IPS-18c (cell line): ENCODE measurements around the gene LRP11.
"Not testable (repeated sequence)": the region's sequence is repeated elsewhere in the genome, so short reads cannot be mapped to it uniquely, and the experiment has no call there.

Source experiments
- H3K4me3 ChIP-seq: 2 replicates; pipeline ENCODE4 v1.7.0; 2013; ENCODE audit warnings: low read depth, mild to moderate bottlenecking, low read length, moderate library complexity; ENCODE audit not compliant: insufficient read depth
- H3K9me3 ChIP-seq: one replicate; pipeline ENCODE4 v1.6.1; 2013; ENCODE audit warnings: mild to moderate bottlenecking, low read length, moderate library complexity; ENCODE audit not compliant: control insufficient read depth, insufficient read depth

LRP11 gene, protein sequence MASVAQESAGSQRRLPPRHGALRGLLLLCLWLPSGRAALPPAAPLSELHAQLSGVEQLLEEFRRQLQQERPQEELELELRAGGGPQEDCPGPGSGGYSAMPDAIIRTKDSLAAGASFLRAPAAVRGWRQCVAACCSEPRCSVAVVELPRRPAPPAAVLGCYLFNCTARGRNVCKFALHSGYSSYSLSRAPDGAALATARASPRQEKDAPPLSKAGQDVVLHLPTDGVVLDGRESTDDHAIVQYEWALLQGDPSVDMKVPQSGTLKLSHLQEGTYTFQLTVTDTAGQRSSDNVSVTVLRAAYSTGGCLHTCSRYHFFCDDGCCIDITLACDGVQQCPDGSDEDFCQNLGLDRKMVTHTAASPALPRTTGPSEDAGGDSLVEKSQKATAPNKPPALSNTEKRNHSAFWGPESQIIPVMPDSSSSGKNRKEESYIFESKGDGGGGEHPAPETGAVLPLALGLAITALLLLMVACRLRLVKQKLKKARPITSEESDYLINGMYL

DNA sequence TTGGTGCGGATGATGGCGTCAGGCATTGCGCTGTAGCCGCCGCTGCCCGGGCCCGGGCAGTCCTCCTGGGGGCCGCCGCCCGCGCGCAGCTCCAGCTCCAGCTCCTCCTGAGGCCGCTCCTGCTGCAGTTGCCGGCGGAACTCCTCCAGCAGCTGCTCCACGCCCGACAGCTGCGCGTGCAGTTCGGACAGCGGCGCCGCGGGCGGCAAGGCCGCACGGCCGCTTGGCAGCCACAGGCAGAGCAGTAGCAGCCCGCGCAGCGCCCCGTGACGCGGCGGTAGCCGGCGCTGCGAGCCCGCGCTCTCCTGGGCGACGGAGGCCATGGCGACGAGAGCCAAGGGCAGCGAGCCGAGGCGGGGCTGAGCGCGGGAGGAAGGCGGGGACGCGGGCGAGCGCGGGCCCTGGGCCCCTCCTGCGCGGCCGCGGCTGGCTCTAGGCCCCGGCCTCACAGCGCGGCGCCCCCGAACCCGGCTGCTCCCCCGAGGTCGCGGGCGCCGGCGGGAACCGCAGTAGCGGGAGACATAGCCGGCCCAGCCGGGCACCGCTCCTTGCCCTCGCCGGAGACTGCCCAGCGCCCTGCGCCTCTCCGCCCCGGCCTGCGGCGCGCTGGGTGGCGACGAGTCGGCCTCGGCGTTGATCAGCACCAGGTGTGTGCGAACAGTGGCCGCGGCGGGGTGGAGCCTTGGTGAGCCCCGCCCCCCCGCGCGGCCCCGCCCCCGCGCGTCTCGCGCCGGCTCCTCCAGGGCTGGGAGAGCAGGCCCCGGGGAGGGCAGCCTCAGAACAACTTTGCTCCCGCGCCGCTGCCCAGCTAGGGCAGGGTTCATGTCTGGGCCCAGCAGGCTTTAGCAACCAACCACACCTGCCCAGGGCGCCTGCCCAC, at the start of gene LRP11:
TSS of gene LRP11 (minus strand) at position 662 of the 880 bp plus-strand sequence. CDS start at position 323, 339 bp downstream.
- no peaks in the 10 kb centered on the region for H3K9me3 ChIP-seq
- H3K4me3 ChIP-seq, result peak within 1 kb of the TSS; percentile 78

DNA sequence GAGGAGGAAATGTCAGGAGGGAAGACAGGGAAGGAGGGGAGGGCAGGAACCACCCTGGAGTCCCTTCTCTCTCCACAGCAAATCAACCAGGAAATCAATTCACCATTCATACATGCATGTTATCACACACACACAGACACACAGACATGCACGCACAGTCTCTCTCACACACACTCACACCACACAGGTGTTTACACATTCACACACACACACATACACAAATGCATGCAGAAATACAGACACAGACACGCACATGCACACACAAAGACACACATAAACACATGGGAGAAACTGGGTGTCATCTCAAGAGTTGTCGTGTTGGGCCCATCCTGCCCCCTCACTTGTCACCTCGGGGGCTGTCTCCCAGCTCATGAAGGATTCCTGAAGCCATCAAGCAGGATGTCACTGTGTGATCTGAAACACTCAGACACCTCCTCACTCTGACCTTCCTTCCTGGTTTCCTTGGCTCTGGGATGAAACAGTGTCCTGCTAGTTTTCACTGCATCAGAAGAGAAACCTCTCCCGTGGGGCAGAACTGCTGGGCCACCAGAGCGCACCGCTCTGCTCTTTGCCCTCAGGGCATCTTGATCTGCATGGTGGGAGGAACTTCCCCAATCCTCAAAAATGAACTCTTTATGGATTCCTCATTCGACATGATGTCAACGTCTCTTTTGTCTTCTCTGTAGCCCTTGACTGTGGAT, 49.5 kb upstream of the LRP11 start:
- no peak overlapping the region for H3K4me3 ChIP-seq
- peaks cover 2% of the 10 kb centered on the region for H3K9me3 ChIP-seq

DNA sequence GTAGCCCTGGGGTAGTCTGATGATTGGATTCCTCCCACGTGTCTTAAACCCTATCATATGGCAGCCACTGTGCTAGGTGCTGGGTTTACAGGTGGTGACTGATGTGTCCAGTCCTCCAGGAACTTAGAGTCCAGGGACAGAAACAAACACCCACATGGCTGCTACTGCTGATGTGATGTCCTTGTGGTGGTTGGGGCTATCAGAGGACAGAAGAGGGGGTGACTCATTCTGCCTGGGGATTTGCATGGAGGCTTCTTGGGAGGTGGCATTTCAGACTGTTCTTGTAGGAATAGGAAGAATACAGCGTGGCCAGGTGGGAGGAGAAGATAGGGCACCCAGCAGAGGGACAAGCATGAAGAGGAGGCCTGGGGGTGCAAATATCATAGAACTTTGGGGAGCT, 48.9 kb upstream of the LRP11 start:
- no peak overlapping the region for H3K4me3 ChIP-seq
- H3K9me3 ChIP-seq, result peaks cover 2% of the 10 kb centered on the region

DNA sequence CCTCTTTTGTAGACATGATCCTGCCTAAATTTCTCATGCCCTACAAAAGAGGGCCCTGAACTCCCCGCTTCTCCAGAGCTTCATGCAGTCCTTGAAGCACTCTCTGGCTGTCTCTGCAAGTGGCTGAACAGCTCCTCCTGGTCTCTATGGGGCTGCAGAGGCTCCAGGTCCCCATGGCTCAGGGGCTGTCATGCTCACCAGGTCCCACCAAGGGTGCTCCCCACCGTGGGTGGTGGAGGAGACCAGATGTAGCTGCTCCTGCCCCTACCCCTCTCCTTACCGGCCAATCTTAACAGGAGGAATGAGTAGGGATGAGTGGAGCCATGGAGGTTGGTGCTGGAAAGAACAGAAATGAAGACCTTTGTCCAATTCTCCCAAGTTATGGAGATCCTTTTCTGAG, 48.5 kb upstream of the LRP11 start:
- H3K9me3 ChIP-seq, H3K4me3 ChIP-seq: not testable (repeated sequence)

DNA sequence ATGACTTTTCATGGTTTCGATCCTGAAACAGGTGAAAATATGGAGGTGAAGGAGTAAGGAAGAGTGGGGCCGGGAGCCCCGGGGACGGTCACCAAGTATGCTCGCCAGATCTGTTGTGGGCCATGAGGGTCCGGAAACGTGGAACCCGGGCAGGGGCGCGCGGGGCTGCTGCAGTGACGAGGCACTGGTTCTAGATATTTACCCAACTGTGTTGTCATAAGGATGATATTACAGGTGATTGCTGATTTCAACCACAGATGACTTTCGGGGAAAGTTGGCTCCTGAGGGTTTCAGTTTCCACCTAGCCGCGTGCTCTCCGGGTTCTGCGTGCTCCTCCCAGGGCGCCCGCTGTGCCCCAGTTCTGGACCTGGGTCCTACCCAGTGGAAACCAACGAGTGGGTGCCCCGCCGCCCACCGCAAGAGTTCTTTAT, 46.6 kb upstream of the LRP11 start:
- H3K4me3 ChIP-seq, result no peak overlapping the region

DNA sequence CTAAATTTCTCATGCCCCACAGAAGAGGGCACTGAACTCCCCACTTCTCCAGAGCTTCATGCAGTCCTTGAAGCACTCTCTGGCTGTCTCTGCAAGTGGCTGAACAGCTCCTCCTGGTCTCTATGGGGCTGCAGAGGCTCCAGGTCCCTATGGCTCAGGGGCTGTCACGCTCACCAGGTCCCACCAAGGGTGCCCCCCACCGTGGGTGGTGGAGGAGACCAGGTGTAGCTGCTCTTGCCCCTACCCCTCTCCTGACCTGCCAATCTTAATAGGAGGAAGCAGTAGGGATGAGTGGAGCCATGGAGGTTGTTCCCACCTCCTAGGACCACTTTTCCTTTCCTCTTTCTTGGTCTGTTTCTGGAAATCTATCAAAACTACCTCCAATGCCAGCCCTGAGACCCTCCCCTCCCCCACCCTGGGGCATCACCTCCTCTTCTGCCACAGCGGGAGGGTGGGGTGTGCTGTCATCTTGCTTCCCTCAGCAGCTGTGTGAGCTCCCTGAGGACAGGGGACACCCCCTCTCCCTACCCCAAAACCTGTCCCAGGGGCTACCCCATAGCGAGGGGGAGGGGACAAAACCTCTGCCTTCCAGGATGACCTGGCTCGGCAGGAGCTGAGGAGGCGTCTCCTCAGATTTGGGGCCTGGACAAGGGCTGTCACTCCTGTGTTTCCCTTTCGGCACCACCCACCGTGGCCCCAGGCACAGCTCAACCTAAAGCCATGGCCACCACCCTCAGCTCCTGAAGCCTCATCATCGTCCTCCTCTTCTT, 45.7 kb upstream of the LRP11 start:
- peaks cover 5% of the 10 kb centered on the region for H3K9me3 ChIP-seq
- H3K4me3 ChIP-seq, result no peak overlapping the region

More for the DNA sequence above, 46.6 kb upstream of the LRP11 start:
- H3K9me3 ChIP-seq, result peaks cover 5% of the 10 kb centered on the region

DNA sequence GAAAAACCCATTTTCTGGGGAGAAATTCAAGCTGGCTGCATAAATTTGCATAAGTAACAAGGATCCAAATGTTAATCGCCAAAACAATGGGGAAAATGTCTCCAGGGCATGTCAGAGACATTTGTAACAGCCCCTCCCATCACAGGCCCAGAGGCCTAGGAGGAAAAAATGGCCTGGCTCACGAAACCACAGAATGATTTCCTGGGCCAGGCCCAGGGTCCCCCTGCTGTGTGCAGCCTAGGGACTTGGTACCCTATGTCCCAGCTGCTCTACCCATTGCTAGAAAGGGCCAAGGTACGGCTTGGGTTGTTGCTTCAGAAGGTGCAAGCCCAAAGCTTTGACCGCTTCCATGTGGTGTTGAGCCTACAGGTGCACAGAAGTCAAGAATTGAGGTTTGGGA, 44.3 kb upstream of the LRP11 start:
- H3K9me3 ChIP-seq, H3K4me3 ChIP-seq: not testable (repeated sequence)

DNA sequence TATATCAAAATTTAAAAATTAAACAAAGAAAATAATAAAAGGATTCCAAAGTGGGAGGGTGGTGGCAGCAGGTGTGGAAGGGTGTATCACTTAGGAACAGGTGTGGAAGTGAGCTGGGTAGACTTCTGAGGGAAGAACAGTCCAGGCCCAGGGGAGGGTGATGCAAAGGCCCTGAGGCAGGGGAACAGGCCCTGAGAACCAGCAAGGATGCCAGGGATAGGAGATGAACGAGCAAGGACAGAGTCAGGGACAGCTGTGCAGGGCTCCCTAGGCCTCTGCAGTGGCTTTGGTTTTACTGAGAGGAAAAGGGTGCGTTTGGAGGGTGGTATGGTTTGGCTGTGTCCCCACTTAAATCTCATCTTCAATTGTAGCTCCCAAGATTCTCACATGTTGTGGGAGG, 43.2 kb upstream of the LRP11 start:
- peaks cover 5% of the 10 kb centered on the region for H3K9me3 ChIP-seq

DNA sequence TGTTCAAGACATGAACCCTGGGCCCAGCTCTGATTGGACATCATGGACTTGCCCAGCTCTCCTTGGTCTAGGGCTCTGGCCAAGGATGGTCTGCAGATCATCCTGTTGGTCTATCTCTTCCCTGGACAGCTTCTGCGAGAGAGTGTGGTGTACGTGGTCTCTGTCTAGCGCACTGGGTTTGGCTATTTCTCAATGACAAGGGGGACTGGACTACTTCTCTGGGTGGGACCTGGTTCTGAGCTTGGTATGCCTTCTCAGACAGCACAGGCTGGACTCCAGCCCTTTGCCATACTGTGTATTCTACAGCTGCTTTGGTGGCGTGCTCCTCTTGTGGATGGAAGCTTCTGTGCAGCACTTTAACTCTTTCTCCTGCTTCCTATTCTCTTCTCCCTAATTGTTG, 42.2 kb upstream of the LRP11 start:
- Histone ChIP-seq H3K4me3 (no peak overlapping the region), H3K9me3 (peaks cover 5% of the 10 kb centered on the region)

More for the DNA sequence above, 43.2 kb upstream of the LRP11 start:
- H3K4me3 ChIP-seq, result no peak overlapping the region

DNA sequence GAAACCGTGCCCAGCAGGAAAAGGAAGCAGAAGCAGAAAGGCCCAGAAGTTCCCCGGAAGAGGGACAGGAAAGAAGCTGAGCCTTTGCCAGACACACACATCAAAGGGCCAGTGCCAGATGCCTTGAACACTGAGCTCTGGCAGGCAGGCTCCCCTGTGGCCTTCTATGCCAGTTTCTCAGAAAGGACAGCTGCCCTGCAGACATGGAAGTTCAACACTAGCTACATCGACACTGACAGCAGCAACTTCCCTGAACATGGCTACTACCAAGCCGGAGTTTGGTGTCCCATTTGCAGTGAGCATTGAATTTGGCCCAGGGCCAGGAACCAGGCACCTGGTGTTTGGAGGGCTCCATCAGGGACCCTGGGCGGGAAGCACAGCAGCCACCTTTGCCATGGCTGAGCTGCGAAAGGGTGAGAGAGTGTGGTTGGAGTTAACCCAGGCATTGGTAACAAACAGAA, 41.8 kb upstream of the LRP11 start:
- Histone ChIP-seq H3K9me3 (peaks cover 5% of the 10 kb centered on the region), H3K4me3 (no peak overlapping the region)

DNA sequence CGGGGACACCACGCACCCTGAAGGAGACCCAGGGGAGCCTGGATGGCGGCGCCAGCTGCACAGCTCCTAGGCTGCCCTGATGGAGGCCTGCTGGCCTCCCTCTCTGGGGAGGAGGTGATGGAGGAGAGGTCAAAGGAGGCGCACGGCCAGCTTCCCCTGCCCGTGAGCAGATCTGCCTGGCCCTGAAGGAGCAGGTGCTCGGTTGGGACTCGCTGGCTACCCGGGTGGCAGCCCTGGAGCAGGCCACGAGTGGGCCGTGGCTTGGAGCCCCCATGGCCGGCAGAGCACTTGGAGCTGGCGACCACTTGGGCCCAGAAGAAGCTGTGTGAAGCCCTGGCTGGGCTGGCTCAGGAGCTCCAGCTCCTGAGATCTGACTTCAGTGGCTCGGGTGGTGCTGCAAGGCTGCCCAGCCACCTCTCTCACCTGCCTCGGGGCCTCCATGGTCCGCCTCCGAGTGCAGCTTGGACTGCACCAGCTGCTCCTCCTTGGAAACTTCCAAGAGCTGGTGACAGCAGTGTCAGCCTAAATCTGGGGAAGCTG, 41.3 kb upstream of the LRP11 start:
- H3K9me3 ChIP-seq, result peaks cover 5% of the 10 kb centered on the region

DNA sequence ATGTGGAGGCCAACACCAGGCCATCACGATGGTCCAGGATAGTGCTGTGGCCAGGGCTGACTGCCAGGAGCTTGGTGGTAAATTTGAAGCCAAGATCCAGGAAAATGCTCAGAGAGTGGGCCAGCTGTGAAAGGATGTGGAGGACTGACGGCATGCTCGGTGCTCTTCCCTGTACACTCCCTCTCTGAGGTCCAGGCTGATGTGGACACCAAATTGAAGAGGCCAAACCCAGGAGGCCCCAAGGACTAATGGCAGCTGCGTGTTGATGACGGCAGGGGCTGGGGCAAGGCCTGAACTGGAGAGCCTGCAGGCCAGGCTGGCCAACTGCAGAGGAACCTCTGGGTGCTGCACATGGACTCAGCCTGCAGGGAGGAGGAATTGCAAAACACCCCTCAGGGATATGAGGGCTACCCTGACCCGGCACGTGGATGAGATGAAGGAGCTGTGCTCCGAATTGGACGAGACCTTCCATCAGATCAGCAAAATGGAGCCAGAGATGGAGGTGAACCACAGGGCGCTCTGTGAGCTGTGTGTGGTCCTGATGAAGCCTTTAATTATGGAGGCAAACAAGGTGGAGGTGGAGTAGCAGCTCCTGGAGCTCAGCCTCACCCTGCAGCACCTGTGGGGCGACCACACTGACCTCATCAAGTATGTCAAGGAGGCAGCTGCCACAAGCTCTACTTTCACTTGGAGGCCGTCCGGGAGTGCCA, 40.7 kb upstream of the LRP11 start:
- H3K9me3 ChIP-seq, result peaks cover 3% of the 10 kb centered on the region
- H3K4me3 ChIP-seq, result no peak overlapping the region

More for the DNA sequence above, 41.3 kb upstream of the LRP11 start:
- no peak overlapping the region for H3K4me3 ChIP-seq

DNA sequence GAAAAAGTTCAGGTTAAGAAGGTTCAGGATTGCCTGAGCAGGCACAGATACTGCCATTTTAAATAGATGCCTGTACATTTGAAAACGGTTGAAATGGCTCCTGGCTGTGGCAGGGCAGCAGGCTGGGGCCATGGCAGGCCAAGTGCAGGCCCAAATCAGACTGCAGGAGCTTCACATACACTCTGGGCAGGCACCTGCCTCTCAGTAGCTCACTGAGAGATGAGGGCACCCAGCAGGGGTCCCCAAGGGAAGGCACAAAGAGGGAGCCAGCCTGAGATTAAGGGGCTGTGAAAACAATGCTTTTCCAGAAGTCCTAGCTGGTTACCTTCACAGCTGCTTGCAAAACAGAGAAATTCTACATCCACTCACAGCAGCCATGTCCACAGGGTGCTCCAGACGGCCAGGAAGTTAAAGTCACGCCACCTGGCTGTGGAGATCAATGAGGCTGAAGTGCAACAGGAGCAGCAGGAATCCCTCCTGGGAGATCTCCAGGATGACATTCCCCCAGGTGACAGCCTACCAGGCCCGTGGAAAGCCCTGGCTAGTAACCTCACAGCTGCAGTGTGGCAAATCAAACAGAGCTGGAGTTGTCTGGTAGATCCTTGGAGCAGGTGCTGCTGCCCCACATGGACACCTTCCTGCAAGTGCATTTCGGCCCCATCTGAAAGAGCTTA, 39.9 kb upstream of the LRP11 start:
- Histone ChIP-seq H3K9me3 (peaks cover 3% of the 10 kb centered on the region), H3K4me3 (no peak overlapping the region)

DNA sequence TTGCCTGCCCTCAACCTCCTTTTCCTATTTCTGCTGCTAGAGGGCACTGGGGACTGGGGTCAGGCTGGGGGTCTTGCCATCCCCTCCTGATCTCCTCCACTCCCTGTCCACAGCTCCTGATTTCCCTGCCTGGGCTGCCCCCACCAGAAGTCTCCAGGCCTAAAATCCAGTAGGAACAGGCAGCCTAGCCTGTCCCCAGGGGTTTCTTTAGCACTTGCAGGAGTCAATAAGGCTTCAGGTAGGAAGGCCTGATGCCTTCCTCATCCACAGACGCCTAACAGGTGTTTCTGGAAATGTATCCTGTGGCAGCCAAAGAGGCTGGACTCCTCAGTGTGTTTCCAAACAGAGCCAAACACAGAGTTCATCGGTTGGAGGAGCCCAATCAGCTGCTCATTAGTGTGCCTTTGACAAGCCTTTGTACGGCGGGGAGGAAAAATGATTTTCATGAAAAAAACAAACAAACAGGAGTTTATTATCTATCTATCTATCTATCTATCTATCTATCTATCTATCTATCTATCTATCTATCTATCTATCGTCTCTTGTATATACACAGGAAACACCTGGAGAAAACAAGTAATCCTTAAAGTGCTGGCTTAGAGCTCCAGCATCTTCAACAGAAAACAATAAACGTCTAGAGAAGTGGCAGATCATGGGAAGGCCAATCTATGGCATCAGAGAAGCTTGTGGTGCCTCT, 37.4 kb upstream of the LRP11 start:
- Histone ChIP-seq H3K9me3 (no peaks in the 10 kb centered on the region), H3K4me3 (no peak overlapping the region)
